NCI-H128 (cell line): Measurements from ENCODE around the gene TPM2.
"Not testable (repeated sequence)": the region's sequence is repeated elsewhere in the genome, so short reads cannot be mapped to it uniquely, and the experiment has no call there.

ENCODE experiments used
- DNase-seq: peaks from one replicate; lab custom pipeline; 2025; ENCODE audit not compliant: unreplicated experiment; lab: John Stamatoyannopoulos, UW

The TPM2 gene

DNA sequence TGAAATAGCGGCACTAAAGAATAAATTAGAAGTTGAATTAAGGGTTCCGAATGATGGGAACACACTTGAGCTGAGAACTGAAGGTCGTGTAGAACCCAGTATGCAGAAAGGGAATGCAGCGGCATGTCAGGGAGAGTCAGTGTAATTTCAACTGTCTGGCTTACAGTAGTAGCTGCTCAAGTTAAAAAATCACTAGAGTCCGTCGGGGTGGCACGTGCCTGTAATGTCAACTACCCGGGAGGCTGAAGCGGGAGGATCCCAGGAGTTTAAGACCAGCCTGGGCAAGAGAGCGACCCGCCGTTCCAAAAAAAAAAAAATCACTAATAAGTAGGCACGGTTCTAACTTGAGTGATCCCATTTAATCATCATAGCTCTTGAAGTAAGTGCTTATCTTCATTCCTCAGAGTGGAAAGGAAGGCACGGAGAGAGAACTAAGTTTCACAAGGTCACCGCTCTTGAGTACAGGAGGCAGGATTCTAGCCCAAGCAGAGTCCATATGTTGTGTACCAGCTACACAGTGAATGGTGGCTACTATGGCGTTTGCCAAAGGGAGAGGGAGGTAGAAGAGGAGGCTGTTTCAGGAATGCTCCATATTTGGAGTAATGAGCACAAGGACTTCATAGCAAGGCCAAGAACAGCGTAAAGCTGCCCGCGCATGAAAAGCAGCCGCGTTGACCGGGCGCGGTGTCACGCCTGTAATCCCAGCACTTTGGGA, 32.7 kb downstream of the TPM2 start:
- DNase-seq, result no peak

GRCh38 chr9:35656348-35656747, 33.4 kb downstream of the TPM2 start:
- no peak for DNase-seq

DNA sequence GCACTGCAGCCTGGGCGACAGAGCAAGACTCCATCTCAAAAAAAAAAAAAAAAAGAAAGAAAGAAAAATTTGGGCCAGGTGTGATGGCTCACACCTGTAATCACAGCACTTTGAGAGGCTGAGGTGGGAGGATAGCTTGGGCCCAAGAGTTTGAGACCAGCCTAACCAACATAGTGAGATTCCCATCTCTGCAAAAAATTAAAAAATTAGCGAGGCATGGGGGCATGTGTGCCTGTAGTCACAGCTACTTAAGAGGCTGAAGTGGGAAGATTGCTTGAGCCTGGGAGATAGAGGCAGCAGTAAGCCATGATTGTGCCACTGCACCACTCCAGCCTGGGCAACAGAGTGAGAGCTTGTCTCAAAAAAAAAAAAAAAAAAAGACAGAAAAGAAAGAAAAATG, 36.1 kb downstream of the TPM2 start:
- DNase-seq, result no peak

DNA sequence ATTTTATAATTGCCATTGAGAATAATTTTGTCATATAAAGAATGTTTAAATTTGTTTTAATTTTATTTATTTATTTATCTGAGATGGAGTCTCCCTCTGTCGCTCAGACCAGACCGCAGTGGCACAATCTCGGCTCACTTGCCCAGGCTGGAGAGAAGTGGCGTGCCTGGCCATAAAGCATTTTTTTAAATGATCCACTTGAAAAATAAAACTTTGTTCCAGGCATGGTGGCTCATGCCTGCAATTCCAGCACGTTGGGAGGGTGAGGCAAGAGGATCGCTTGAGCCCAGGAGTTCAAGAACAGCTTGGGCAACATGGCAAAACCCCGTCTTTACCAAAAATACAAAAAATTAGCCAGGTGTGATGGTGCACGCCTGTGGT, 36.9 kb downstream of the TPM2 start:
- no peak for DNase-seq

DNA sequence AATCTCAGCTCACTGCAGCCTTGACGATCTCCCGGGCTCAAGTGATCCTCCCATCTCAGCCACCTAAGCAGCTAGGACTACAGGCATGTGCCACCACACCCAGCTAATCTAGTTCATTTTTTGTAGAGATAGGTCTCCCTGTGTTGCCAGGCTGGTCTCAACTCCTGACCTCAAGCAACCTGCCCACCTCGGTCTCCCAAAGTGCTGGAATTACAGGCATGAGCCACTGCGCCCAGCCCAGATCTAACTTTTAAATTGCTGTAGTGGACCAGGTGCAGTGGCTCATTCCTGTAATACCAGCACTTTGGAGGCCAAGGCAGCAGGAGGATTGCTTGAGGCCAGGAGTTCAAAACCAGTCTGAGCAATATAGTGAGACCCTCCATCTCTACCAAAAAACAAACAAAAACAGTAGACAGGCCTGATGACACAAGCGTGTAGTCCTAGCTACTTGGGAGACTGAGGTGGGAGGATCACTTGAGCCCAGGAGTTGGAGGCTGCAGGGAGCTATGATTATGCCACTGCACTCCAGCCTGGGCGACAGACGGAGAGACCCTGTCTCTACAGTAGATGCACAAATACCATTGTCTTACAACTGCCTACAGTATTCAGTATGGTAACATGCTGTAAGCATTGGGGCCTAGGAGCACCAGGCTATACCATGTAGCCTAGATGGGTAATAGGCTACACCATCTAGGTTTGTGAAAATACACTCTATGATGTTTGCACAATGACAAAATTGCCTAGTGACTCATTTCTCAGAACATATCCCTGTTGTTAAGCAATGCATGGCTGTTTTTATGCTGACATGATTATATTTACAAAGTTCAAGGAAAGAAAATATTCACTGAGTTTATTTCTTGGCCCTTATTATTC, 37.5 kb downstream of the TPM2 start:
- no peak for DNase-seq

DNA sequence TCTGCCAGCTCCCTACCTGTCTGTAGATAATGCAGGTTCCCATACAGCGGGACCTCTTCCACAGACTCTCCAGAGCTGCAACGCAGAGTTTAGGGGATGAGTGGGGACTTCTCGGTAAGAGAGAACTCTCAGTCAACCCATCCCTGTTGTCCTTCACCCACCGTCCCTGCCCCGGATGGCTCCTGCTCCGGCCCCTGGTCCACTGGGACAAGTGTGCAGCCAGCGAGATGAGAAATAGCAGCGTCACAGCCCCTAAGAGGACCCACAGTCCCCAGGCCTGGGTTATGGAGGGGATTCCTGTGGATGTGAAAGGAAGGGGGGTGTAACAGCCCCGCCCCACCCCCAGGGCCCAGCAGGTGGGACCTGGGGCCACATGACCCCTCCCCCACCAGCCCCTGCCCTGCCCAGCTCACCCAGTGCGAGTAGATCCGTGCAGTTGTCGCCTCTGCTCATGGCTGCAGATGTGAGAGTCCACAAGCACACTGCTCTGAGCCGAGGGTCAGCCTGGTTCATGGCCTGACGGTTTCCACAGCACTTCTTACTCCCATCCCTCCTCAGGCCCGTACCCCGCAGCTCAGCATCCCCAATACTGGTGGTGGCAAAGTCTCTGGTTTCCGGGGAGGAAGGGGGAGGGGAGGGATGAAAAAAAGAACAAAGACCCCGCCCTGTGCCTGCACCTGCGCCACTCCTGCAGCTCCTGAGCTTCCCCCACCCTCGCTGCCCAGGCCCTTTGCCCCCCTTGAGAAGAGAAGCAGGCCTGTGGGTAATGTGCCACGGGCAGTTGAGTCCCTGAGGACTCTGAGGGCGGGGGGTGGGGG, 39.2 kb downstream of the TPM2 start, which contains the start of gene SIT1:
Gene SIT1 (minus strand): TSS at position 591 of the 818 bp plus-strand sequence. CDS start 78 bp downstream, at position 513.
- DNase-seq, result no peak

DNA sequence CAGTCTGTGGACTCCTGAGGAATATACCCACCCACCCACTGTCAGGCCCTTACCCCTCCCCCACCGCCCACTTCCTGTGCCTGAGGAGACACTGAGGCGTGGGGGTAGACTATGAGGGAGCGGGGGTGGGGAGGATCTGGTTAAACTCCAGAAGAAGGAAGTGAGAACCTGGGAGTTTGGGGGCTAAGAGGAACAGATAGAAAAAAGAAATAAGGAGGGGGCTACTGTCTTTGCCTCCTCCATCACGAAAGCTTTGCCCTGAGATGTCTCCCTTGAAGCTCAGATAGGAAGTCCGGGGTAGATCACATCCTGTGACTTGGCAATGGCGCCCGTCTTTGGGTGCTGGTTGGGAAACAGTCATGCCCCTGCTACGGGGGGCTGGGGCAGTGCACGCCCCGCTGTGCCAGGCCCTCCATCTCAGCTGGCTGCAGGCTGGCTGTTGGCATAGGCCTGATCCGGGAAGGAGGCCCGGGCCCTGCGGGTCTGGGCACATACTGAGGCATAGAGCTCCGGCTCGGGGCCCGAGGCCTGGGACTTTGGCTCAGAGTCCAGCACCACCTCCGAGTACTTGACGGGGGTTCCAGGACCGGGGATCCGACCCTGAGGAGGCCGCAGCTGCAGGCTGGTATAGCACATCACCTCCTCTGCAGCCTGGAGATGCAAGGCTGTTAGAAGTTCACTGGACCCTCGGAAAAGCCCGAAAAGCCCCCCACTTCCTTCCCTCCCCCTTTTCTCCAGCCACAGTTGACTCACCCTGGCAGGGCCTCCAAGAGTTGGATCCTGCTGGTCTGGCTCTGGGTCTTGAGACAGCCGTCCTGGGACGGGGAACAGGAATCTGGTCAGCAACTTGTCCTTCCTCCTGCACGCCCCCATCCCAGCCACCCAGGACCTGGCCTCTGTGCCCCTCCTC, 40.0 kb downstream of the TPM2 start:
- no peak for DNase-seq

DNA sequence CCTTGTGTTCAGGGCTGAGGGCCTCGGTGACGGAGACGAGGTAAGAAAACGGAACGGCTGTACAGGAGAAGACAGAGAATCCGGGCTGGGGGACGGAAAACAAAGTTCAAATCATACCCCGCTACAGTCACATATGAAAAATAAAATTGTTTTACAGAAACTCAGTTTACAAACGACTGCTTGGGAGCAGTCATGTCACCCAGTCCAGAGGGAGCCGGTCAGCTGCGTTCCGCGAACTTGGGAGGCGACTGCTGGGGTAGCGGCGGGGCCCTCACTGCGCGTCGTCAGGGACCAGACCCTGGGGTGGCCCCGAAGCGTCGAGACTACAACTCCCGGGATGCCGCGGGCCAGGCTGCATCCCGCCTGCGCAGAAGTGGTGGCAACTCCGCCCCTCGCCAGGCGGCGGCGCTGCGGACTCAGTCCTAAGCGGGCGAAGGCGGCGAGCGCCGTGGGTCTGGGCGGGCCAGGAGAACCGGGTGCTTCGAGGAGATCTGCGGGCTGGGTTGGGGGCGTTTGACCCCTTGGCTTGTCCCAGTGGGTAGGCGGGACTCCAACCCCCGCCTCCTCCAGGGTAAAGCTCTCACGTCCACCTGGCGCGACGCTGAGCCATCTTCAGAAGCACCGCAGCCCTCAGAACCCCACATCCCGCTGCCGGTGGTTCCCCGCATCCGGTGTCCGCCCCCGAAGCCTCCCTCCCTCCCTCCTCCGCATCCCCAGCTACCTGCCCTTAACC, 43.0 kb downstream of the TPM2 start:
- peak; percentile 80 for DNase-seq

- DNase-seq, result peak; percentile 30
Observed at GRCh38 chr9:35646153-35646532, 43.6 kb downstream of the TPM2 start.

DNA sequence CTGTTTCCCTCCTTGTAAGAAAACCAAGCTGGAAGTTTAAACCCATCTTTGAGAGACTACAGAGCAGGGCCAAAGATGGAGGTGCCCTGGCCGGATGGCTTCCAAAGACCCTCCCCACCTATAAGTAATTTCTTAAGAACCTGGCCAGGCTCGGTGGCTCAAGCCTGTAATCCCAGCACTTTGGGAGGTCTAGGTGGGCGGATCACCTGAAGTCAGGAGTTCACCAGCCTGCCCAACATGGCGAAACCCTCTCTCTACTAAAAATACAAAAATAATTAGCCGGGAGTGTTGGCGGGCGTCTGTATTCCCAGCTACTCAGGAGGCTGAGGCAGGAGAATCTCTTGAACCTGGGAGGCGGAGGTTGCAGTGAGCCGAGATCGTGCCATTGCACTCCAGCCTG, 44.0 kb downstream of the TPM2 start:
- DNase-seq, result not testable (repeated sequence)

- DNase-seq, result no peak
Observed at GRCh38 chr9:35643046-35643445, 46.7 kb downstream of the TPM2 start.

- DNase-seq, result not testable (repeated sequence)
Observed at GRCh38 chr9:35641478-35641877, 48.2 kb downstream of the TPM2 start.

DNA sequence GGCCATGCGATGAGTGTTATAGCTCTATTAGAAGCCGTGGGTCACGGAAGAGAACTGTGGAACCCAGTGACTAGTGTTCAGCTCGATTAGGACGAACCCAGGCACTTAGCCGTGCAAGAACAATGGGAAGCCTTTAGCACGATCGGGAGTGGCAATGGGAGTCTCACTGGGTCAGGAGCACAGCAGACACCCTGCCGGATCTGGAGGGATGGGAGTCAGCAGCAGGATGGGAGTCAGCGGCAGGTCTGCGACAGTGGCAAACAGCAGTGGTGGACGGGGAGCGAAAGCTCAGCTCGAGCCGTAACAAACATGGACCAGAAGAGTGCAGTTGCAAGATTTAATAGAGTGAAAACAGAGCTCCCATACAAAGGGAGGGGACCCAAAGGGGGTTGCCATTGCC, 49.3 kb downstream of the TPM2 start:
- DNase-seq, result not testable (repeated sequence)

DNA sequence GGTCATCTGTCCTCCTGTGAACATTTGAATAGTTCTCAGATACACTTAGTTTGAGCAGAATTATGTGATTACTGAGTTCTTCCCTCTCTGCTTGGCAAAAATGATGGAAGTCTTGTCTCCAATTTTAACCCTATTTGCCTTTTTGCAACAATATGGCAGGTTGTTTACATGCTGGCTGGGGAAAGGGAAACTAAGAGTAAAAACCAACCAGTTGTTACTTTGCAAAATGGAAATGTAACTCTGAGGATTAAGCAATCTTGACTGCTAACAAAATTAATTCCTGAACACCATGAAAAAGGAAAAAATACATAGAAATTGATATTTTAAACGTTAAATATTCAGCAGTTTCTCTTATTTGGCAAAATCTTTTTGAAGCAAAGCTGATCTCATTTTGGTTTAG, 50.1 kb downstream of the TPM2 start:
- no peak for DNase-seq

DNA sequence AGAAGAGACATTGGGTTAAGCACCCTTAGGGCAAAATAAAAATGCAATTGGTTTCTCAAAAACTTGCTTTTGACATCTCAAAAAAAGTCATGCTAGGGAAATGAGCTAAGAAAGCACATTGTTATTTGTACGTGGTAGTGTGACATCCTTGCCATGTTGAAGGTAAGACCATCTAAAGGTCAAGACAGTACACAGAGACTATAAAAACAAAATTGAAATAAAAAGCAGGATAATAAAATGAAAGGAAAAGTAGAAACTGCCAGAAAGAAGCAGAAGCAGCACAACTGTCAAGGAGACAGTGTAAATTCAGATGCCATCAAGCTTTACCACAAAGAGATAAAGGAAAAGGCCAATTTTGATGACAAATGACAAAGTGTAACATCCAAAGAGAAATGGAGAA, 50.5 kb downstream of the TPM2 start:
- not testable (repeated sequence) for DNase-seq

- DNase-seq, result not testable (repeated sequence)
Observed at GRCh38 chr9:35638751-35639150, 51.0 kb downstream of the TPM2 start.

DNA sequence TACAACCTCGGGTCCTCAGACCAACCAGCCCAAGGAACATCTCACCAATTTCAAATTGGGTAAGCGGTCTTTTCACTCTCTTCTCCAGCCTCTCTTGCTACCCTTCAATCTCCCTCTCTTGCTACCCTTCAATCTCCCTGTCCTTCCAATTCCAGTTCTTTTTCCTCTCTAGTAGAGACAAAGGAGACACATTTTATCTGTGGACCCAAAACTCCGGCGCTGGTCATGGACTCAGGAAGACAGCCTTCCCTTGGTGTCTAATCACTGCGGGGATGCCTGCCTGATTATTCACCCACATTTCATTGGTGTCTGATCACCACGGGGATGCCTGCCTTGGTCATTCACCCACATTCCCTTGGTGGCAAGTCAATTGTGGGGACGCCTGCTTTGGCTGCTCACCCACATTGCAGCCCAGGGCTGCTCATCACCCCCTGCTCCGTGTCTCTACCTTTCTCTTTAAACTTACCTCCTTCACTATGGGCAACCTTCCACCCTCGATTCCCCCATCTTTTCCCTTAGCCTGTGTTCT, 52.2 kb downstream of the TPM2 start:
- not testable (repeated sequence) for DNase-seq

DNA sequence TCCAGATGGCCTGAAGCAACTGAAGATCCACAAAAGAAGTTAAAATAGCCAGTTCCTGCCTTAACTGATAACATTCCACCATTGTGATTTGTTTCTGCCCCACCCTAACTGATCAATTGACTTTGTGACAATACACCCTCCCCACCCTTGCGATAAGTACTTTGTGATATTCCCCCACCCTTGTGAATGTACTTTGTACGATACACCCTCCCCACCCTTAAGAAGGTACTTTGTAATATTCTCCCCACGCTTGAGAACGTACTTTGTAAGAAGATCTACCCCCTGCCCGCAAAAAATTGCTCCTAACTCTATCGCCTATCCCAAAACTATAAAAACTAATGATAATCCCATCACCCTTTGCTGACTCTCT, 52.9 kb downstream of the TPM2 start:
- DNase-seq, result not testable (repeated sequence)

DNA sequence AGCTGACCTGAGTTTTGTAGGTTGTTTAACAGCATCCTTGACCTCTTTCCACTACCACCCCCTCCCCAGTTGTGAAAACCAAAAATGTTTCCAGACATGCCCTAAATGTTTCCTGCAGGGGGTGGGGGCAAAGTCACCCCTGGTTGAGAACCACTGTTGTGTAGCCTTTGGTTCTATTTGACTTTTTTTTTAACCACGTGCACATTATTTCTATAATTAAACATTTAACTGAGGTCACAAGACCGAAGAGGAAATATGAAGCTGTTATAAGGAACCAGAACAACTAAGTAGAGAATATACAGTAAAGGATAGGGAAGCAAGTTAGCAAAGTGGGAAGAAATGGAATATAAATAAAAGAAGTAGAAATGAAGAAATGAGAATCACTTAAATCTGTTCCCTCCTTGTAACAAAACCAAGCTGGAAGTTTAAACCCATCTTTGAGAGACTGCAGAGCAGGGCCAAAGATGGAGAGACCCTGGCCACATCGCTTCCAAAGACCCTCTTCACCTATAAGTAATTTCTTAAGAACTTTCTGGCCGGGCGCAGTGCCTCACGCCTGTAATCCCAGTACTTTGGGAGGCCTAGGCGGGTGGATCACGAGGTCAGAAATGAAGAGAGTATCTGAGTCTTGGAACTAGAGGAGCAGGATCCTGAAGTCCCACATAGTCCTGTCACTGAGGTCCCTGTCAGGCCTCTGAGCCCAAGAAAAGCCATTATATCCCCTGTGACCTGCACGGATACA, 53.4 kb downstream of the TPM2 start:
- no peak for DNase-seq
